HCT116 (cell line): ENCODE measurements around the gene GTF3C4. TPM values are rescaled to one million over a fixed set of nuclear protein-coding genes. Genes with fewer than 3 reads are reported as not detected.

Source experiments
- ATAC-seq: fragments of 200-7000 bp; cut with Tn5 transposase; 2 replicates; pipeline ENCODE4 v1.9.1; 2020; ENCODE audit warnings: mild to moderate bottlenecking, moderate library complexity
- BruUV-seq: library from RNA; stranded (reverse); fragments of 400-500 nt; replicated peaks from 2 replicates; lab custom pipeline; 2021; lab: Mats Ljungman, UMichigan
- CTCF ChIA-PET: fragments of 300-600 bp; sonication (Branson Sonifier 250); formaldehyde crosslinking; loops from one replicate; lab custom pipeline; 2021; ENCODE audit warnings: antibody characterized with exemption; lab: Charles Lee
- POLR2A ChIA-PET: fragments of 300-600, 350-600 bp; sonication (Branson Sonifier 250); formaldehyde crosslinking; loops from one replicate; lab custom pipeline; 2021; ENCODE audit warnings: antibody characterized with exemption; lab: Charles Lee
- RAD21 ChIA-PET, 2 experiments: fragments of 300-600 bp; sonication (Branson Sonifier 250); formaldehyde crosslinking; loops; one replicate each; lab custom pipeline; 2023; ENCODE audit warnings: low total read pairs in 2 of 2; ENCODE audit not compliant: uncharacterized antibody in 2 of 2, unreplicated experiment in 2 of 2, low non-redundant PET in 1 of 2; lab: Charles Lee
- DNase-seq: peaks from one replicate; pipeline ENCODE4 v3.0.0-alpha.2; 2010; ENCODE audit warnings: low read depth, low spot score
- H2AFZ ChIP-seq: fragments of 200-600 bp; shearing (Covaris generic), sonication (generic); 2 replicates; pipeline ENCODE4 v1.6.1; 2017; ENCODE audit warnings: low read depth, mixed run types, mixed read lengths, antibody characterized with exemption, low read length; ENCODE audit not compliant: poor library complexity, severe bottlenecking
- H3K27ac ChIP-seq: 2 replicates; pipeline ENCODE4 v1.5.1; 2012; ENCODE audit warnings: low read depth, low read length
- H3K27me3 ChIP-seq: fragments of 200-600 bp; sonication (generic); 2 replicates; pipeline ENCODE4 v1.6.1; 2016; ENCODE audit warnings: mixed run types, low read length, mixed read lengths; ENCODE audit not compliant: insufficient read depth
- H3K36me3 ChIP-seq, 2 experiments: fragments of 200-500 bp in 1 of 2; fragments of 200-600 bp in 1 of 2; sonication (Bioruptor generic) in 1 of 2; sonication (generic) in 1 of 2; 2 replicates each; pipeline versions ENCODE4 v1.5.1 to v1.6.1; 2014 to 2016; ENCODE audit warnings: low read length in 2 of 2, inconsistent platforms in 1 of 2, mixed read lengths in 1 of 2, mixed run types in 1 of 2; ENCODE audit not compliant: insufficient read depth in 2 of 2, control insufficient read depth in 1 of 2
- H3K4me1 ChIP-seq, 2 experiments: fragments of 200-600 bp in 1 of 2; sonication (generic) in 1 of 2; 2 replicates each; pipeline versions ENCODE4 v1.5.1 to v1.6.1; 2012 to 2017; ENCODE audit warnings: low read length in 2 of 2, inconsistent platforms in 1 of 2, mild to moderate bottlenecking in 1 of 2, mixed read lengths in 1 of 2, mixed run types in 1 of 2, moderate library complexity in 1 of 2; ENCODE audit not compliant: insufficient read depth in 2 of 2, control insufficient read depth in 1 of 2
- H3K4me2 ChIP-seq: fragments of 200-600 bp; sonication (generic); 2 replicates; pipeline ENCODE4 v1.6.1; 2017; ENCODE audit warnings: mixed run types, low read length, mixed read lengths
- H3K4me3 ChIP-seq, 2 experiments: fragments of 200-600 bp in 1 of 2; sonication (generic) in 1 of 2; replicated peaks in 1 of 2; 2 replicates each; pipeline ENCODE4 v1.5.1; 2011 to 2016; ENCODE audit warnings: low read length in 2 of 2, control low read depth in 1 of 2, low read depth in 1 of 2, mild to moderate bottlenecking in 1 of 2, mixed read lengths in 1 of 2, mixed run types in 1 of 2
- H3K79me2 ChIP-seq: fragments of 200-600 bp; sonication (generic); 2 replicates; pipeline ENCODE4 v1.6.1; 2017; ENCODE audit warnings: mild to moderate bottlenecking, mixed run types, low read length, moderate library complexity, mixed read lengths; ENCODE audit not compliant: insufficient read depth
- H3K9ac ChIP-seq: fragments of 200-600 bp; sonication (generic); 2 replicates; pipeline ENCODE4 v1.6.1; 2016; ENCODE audit warnings: low read length, mixed read lengths
- H3K9me2 ChIP-seq: fragments of 200-600 bp; sonication (generic), shearing (Covaris generic); 2 replicates; pipeline ENCODE4 v1.6.1; 2017; ENCODE audit warnings: mixed run types, mild to moderate bottlenecking, moderate library complexity; ENCODE audit not compliant: insufficient read depth
- H3K9me3 ChIP-seq, 2 experiments: fragments of 200-500 bp in 1 of 2; fragments of 200-600 bp in 1 of 2; sonication (Bioruptor generic) in 1 of 2; sonication (generic) in 1 of 2; 2 replicates each; pipeline ENCODE4 v1.6.1; 2014 to 2017; ENCODE audit warnings: low read length in 2 of 2, mixed read lengths in 2 of 2, inconsistent platforms in 1 of 2, low read depth in 1 of 2, mild to moderate bottlenecking in 1 of 2, mixed run types in 1 of 2, moderate library complexity in 1 of 2; ENCODE audit not compliant: control insufficient read depth in 1 of 2, insufficient read depth in 1 of 2
- H4K20me1 ChIP-seq: fragments of 200-600 bp; sonication (generic), shearing (Covaris generic); 2 replicates; pipeline ENCODE4 v1.6.1; 2017; ENCODE audit warnings: mixed run types, mild to moderate bottlenecking, moderate library complexity; ENCODE audit not compliant: insufficient read depth
- EGR1 ChIP-seq: IDR thresholded peaks from 2 replicates; pipeline ENCODE4 v1.6.1; 2012; ENCODE audit warnings: low read depth
- ELF1 ChIP-seq: IDR thresholded peaks from 2 replicates; pipeline ENCODE4 v1.6.1; 2012; ENCODE audit warnings: low read depth, borderline replicate concordance
- EZH2 ChIP-seq: fragments of 200-600 bp; sonication (generic); IDR thresholded peaks from 2 replicates; pipeline ENCODE4 v1.6.1; 2017; ENCODE audit warnings: antibody characterized with exemption, mixed run types
- EZH2phosphoT487 ChIP-seq: fragments of 200-600 bp; IDR thresholded peaks from 2 replicates; pipeline ENCODE4 v1.6.1; 2018; ENCODE audit warnings: antibody characterized with exemption, borderline replicate concordance
- JUND ChIP-seq: IDR thresholded peaks from 2 replicates; pipeline ENCODE4 v1.6.1; 2012
- MAX ChIP-seq: IDR thresholded peaks from 2 replicates; pipeline ENCODE4 v1.6.1; 2012
- POLR2A ChIP-seq: IDR thresholded peaks from 2 replicates; pipeline ENCODE4 v1.7.0; 2011; ENCODE audit warnings: borderline replicate concordance; ENCODE audit not compliant: insufficient read depth, insufficient read length; ENCODE audit errors: extremely low read depth
- POLR2AphosphoS5 ChIP-seq: IDR thresholded peaks from 2 replicates; pipeline ENCODE4 v1.6.1; 2011; ENCODE audit warnings: mild to moderate bottlenecking, low read depth, low read length, moderate library complexity
- SIN3A ChIP-seq: IDR thresholded peaks from 2 replicates; pipeline ENCODE4 v1.6.1; 2012; ENCODE audit warnings: low read depth
- SP1 ChIP-seq: IDR thresholded peaks from 2 replicates; pipeline ENCODE4 v1.6.1; 2012; ENCODE audit warnings: low read depth
- TCF7L2 ChIP-seq: IDR thresholded peaks from 2 replicates; pipeline ENCODE4 v1.7.0; 2011; ENCODE audit warnings: borderline replicate concordance, inconsistent platforms; ENCODE audit not compliant: insufficient read depth, insufficient read length; ENCODE audit errors: extremely low read depth
- ZBTB33 ChIP-seq: IDR thresholded peaks from 2 replicates; pipeline ENCODE4 v1.6.1; 2011; ENCODE audit warnings: mild to moderate bottlenecking, low read length, moderate library complexity; ENCODE audit not compliant: insufficient replicate concordance; ENCODE audit errors: extremely low read depth
- ZNF274 ChIP-seq: fragments of 200-500 bp; sonication (Bioruptor generic); IDR thresholded peaks from 2 replicates; pipeline ENCODE4 v1.6.1; 2014; ENCODE audit warnings: mild to moderate bottlenecking, low read depth, low read length, inconsistent platforms
- intact Hi-C: fragments of 100-400 bp; cut with micrococcal nuclease; formaldehyde crosslinking; loops from 2 replicates; pipeline ENCODE4 v1.10.0; 2022
- total RNA-seq: library from RNA; stranded (reverse); gene quantifications from one replicate; pipeline ENCODE4 v1.2.1, GENCODE V29; 2021; ENCODE audit not compliant: unreplicated experiment
- TF ChIP-seq, protein P1 (sequence below): IDR thresholded peaks from 2 replicates; pipeline ENCODE4 v1.6.1; 2012; ENCODE audit warnings: low read depth

GTF3C4 gene
- total RNA-seq, 1 experiment from 2014 or later = 26.4 TPM

DNA sequence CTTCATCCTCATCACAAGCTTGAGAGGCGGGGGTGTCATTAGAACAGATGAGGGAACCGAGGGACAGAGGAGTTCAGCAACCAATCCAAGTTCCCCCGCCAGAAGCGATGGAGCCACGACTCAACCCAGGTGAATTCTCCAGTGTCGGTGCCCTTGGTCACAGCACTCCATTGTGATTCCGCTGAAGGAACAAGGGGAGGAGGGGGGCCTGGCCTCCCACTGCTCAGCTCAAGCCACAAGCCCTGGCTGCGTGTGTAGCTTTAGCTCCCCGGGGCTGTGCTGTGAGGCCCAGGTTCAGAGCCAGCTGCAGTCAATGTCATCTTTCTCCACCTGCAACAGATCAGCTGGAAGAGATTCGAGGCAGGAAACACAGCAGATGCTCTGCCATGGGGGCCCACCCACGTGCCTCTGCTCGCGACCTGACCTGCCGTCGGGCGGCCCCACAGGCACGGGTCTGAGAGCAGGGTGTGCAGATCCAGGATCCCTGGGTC lies 72.6 kb downstream of the GTF3C4 start:
- ChIA-PET RAD21 (no interaction called here), CTCF (no interaction called here), POLR2A (no interaction called here)
- BruUV-seq = no TSS peak
- no peaks in the 10 kb centered on the region for H3K79me2 ChIP-seq
- no peaks in the 10 kb centered on the region for H3K27me3 ChIP-seq
- DNase-seq (no peak), ATAC-seq (no peak)
- intact Hi-C loops = no loop called here
- no peak overlapping the region for H3K9ac ChIP-seq
- no peaks in the 10 kb centered on the region for H4K20me1 ChIP-seq
- TF ChIP-seq JUND (no peak), POLR2A (no peak), ELF1 (no peak), TCF7L2 (no peak)
- H3K4me1 ChIP-seq = no peaks in the 10 kb centered on the region
- no peaks in the 10 kb centered on the region for H3K36me3 ChIP-seq
- no peaks in the 10 kb centered on the region for H3K9me2 ChIP-seq
- no peak overlapping the region for H2AFZ ChIP-seq
- H3K4me3 ChIP-seq = no peak overlapping the region
- H3K9me3 ChIP-seq = no peaks in the 10 kb centered on the region
- H3K4me2 ChIP-seq = no peak overlapping the region
- no peak overlapping the region for H3K27ac ChIP-seq

- H3K79me2 ChIP-seq = no peaks in the 10 kb centered on the region
- H3K9ac ChIP-seq = no peak overlapping the region
- no peak overlapping the region for H3K4me3 ChIP-seq
- H3K27me3 ChIP-seq = no peaks in the 10 kb centered on the region
- H2AFZ ChIP-seq = no peak overlapping the region
- no peaks in the 10 kb centered on the region for H3K4me1 ChIP-seq
- ChIA-PET CTCF (no interaction called here), RAD21 (no interaction called here), POLR2A (no interaction called here)
- intact Hi-C loops = no loop called here
- DNase-seq = no peak
- H3K9me2 ChIP-seq = no peaks in the 10 kb centered on the region
- H3K4me2 ChIP-seq = no peak overlapping the region
- ATAC-seq = no peak
- no peaks in the 10 kb centered on the region for H3K9me3 ChIP-seq
- no peaks in the 10 kb centered on the region for H4K20me1 ChIP-seq
- H3K27ac ChIP-seq = no peak overlapping the region
- no peaks in the 10 kb centered on the region for H3K36me3 ChIP-seq
- no TSS peak for BruUV-seq
- TF ChIP-seq ELF1 = no peak
- TF ChIP-seq JUND = no peak
- no peak for TF ChIP-seq SIN3A
- TF ChIP-seq, protein P1, sequence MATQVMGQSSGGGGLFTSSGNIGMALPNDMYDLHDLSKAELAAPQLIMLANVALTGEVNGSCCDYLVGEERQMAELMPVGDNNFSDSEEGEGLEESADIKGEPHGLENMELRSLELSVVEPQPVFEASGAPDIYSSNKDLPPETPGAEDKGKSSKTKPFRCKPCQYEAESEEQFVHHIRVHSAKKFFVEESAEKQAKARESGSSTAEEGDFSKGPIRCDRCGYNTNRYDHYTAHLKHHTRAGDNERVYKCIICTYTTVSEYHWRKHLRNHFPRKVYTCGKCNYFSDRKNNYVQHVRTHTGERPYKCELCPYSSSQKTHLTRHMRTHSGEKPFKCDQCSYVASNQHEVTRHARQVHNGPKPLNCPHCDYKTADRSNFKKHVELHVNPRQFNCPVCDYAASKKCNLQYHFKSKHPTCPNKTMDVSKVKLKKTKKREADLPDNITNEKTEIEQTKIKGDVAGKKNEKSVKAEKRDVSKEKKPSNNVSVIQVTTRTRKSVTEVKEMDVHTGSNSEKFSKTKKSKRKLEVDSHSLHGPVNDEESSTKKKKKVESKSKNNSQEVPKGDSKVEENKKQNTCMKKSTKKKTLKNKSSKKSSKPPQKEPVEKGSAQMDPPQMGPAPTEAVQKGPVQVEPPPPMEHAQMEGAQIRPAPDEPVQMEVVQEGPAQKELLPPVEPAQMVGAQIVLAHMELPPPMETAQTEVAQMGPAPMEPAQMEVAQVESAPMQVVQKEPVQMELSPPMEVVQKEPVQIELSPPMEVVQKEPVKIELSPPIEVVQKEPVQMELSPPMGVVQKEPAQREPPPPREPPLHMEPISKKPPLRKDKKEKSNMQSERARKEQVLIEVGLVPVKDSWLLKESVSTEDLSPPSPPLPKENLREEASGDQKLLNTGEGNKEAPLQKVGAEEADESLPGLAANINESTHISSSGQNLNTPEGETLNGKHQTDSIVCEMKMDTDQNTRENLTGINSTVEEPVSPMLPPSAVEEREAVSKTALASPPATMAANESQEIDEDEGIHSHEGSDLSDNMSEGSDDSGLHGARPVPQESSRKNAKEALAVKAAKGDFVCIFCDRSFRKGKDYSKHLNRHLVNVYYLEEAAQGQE = no peak
- TF ChIP-seq EGR1 = no peak
- TF ChIP-seq MAX = no peak
- TF ChIP-seq ZNF274 = no peak
- TF ChIP-seq ZBTB33 = no peak
- no peak for TF ChIP-seq SP1
- no peak for TF ChIP-seq POLR2A
- TF ChIP-seq TCF7L2 = no peak
- TF ChIP-seq EZH2phosphoT487 = no peak
- TF ChIP-seq EZH2 = no peak
- TF ChIP-seq POLR2AphosphoS5 = no peak
Observed at GRCh38 chr9:132743931-132744479, 73.7 kb downstream of the GTF3C4 start.
